Measurements from ENCODE around the gene SPECC1L.

Gene SPECC1L

GRCh38 chr22:24433828-24434470 lies 163.3 kb downstream of the SPECC1L start:
- Histone ChIP-seq H3K4me3 (ENCODE audit: control insufficient read depth in 1 of 7, extremely low read depth in 1 of 7, insufficient read depth in 4 of 7, low read depth in 2 of 7, low read length in 6 of 7) (no peak overlapping the region), H3K4me1 (ENCODE audit: control extremely low read depth in 1 of 4, control insufficient read depth in 4 of 4, insufficient read depth in 4 of 4, low read length in 3 of 4) (peaks cover 14 to 60% (median 46%) of the 10 kb centered on the region in 4 experiments), H3K27ac (ENCODE audit: insufficient read depth in 1 of 2, low read depth in 1 of 2, low read length in 2 of 2, poor library complexity in 1 of 2, severe bottlenecking in 2 of 2) (peak overlapping the region; percentile 16 to 74), H3K36me3 (ENCODE audit: control insufficient read depth in 4 of 4, insufficient read depth in 4 of 4, low read length in 3 of 4) (no peaks in the 10 kb centered on the region), H3K9me3 (ENCODE audit: control extremely low read depth in 1 of 5, control insufficient read depth in 4 of 5, insufficient read depth in 2 of 5, low read depth in 1 of 5, low read length in 4 of 5) (no peaks in the 10 kb centered on the region), H3K27me3 (replicated peaks in 2 of 5; ENCODE audit: control insufficient read depth in 4 of 5, insufficient read depth in 5 of 5, low read length in 4 of 5) (no peaks in the 10 kb centered on the region)
- 89% methylated on average over 12 of the region's 12 CpGs for WGBS (ENCODE audit: insufficient coverage)
- DNase-seq, result peak; percentile 68 to 94 (median 92)
- ChIA-PET CTCF (interaction anchor here (1.0 to 3.2 kb wide), 5 partner anchors 10 to 66 kb away, joined by 3 to 10 read pairs (median 9); no protein-coding TSS in a partner anchor), POLR2A (interaction anchor here (0.7 to 1.5 kb wide), 3 partner anchors 20 to 84 kb away, joined by 3 to 5 read pairs (median 3); no protein-coding TSS in a partner anchor)

GRCh38 chr22:24434471-24435322 lies 164.1 kb downstream of the SPECC1L start:
- peak; percentile 77 to 95 (median 92) for DNase-seq
- peaks cover 14 to 52% (median 39%) of the 10 kb centered on the region in 4 experiments for H3K4me1 ChIP-seq (ENCODE audit: control extremely low read depth in 1 of 4, control insufficient read depth in 4 of 4, insufficient read depth in 4 of 4, low read length in 3 of 4)
- no peaks in the 10 kb centered on the region for H3K36me3 ChIP-seq (ENCODE audit: control insufficient read depth in 4 of 4, insufficient read depth in 4 of 4, low read length in 3 of 4)
- no peaks in the 10 kb centered on the region for H3K27me3 ChIP-seq (replicated peaks in 2 of 5; ENCODE audit: control insufficient read depth in 4 of 5, insufficient read depth in 5 of 5, low read length in 4 of 5)
- no peaks in the 10 kb centered on the region for H3K9me3 ChIP-seq (ENCODE audit: control extremely low read depth in 1 of 5, control insufficient read depth in 4 of 5, insufficient read depth in 2 of 5, low read depth in 1 of 5, low read length in 4 of 5)
- CTCF ChIA-PET, result interaction anchor here (0.8 to 3.2 kb wide), 11 partner anchors 10 to 81 kb away, joined by 3 to 10 read pairs (median 4); no protein-coding TSS in a partner anchor
- POLR2A ChIA-PET, result interaction anchor here (0.7 to 1.5 kb wide), 2 partner anchors 19 to 30 kb away, joined by 3 to 5 read pairs; no protein-coding TSS in a partner anchor
- 53% methylated on average over 13 of the region's 16 CpGs for WGBS (ENCODE audit: insufficient coverage)
- H3K27ac ChIP-seq (ENCODE audit: insufficient read depth in 1 of 2, low read depth in 1 of 2, low read length in 2 of 2, poor library complexity in 1 of 2, severe bottlenecking in 2 of 2), result peak overlapping the region; percentile 16 to 74
- peak overlapping the region in 2 of 7 experiments; percentile 8 for H3K4me3 ChIP-seq (ENCODE audit: control insufficient read depth in 1 of 7, extremely low read depth in 1 of 7, insufficient read depth in 4 of 7, low read depth in 2 of 7, low read length in 6 of 7)

GRCh38 chr22:24435323-24435645 lies 164.7 kb downstream of the SPECC1L start:
- Histone ChIP-seq H3K4me3 (ENCODE audit: control insufficient read depth in 1 of 7, extremely low read depth in 1 of 7, insufficient read depth in 4 of 7, low read depth in 2 of 7, low read length in 6 of 7) (no peak overlapping the region), H3K9me3 (ENCODE audit: control extremely low read depth in 1 of 5, control insufficient read depth in 4 of 5, insufficient read depth in 2 of 5, low read depth in 1 of 5, low read length in 4 of 5) (no peaks in the 10 kb centered on the region), H3K27me3 (replicated peaks in 2 of 5; ENCODE audit: control insufficient read depth in 4 of 5, insufficient read depth in 5 of 5, low read length in 4 of 5) (no peaks in the 10 kb centered on the region), H3K36me3 (ENCODE audit: control insufficient read depth in 4 of 4, insufficient read depth in 4 of 4, low read length in 3 of 4) (no peaks in the 10 kb centered on the region), H3K4me1 (ENCODE audit: control extremely low read depth in 1 of 4, control insufficient read depth in 4 of 4, insufficient read depth in 4 of 4, low read length in 3 of 4) (peaks cover 14 to 53% (median 35%) of the 10 kb centered on the region in 4 experiments), H3K27ac (ENCODE audit: insufficient read depth in 1 of 2, low read depth in 1 of 2, low read length in 2 of 2, poor library complexity in 1 of 2, severe bottlenecking in 2 of 2) (peak overlapping the region in 1 of 2 experiments; percentile 74)
- ChIA-PET CTCF (interaction anchor here (0.8 to 3.2 kb wide), 9 partner anchors 9 to 80 kb away, joined by 3 to 10 read pairs (median 7); no protein-coding TSS in a partner anchor), POLR2A (interaction anchor here (1.5 kb wide), 1 partner anchor 18 kb away, joined by 3 read pairs; no protein-coding TSS in a partner anchor)
- no peak for DNase-seq
- 100% methylated on average over 1 of the region's 2 CpGs for WGBS (ENCODE audit: insufficient coverage)

GRCh38 chr22:24435861-24436371 lies 165.3 kb downstream of the SPECC1L start:
- POLR2A ChIA-PET, result interaction anchor here (1.5 kb wide), 1 partner anchor 18 kb away, joined by 3 read pairs; no protein-coding TSS in a partner anchor
- Histone ChIP-seq H3K36me3 (ENCODE audit: control insufficient read depth in 4 of 4, insufficient read depth in 4 of 4, low read length in 3 of 4) (no peaks in the 10 kb centered on the region), H3K4me3 (ENCODE audit: control insufficient read depth in 1 of 7, extremely low read depth in 1 of 7, insufficient read depth in 4 of 7, low read depth in 2 of 7, low read length in 6 of 7) (no peak overlapping the region), H3K4me1 (ENCODE audit: control extremely low read depth in 1 of 4, control insufficient read depth in 4 of 4, insufficient read depth in 4 of 4, low read length in 3 of 4) (peaks cover 14 to 57% (median 38%) of the 10 kb centered on the region in 4 experiments), H3K27ac (ENCODE audit: insufficient read depth in 1 of 2, low read depth in 1 of 2, low read length in 2 of 2, poor library complexity in 1 of 2, severe bottlenecking in 2 of 2) (no peak overlapping the region), H3K27me3 (replicated peaks in 2 of 5; ENCODE audit: control insufficient read depth in 4 of 5, insufficient read depth in 5 of 5, low read length in 4 of 5) (no peaks in the 10 kb centered on the region), H3K9me3 (ENCODE audit: control extremely low read depth in 1 of 5, control insufficient read depth in 4 of 5, insufficient read depth in 2 of 5, low read depth in 1 of 5, low read length in 4 of 5) (no peaks in the 10 kb centered on the region)
- WGBS (ENCODE audit: insufficient coverage), result 96% methylated on average over 11 of the region's 13 CpGs
- CTCF ChIA-PET, result interaction anchor here (0.8 to 3.2 kb wide), 10 partner anchors 8 to 80 kb away, joined by 3 to 10 read pairs (median 6); no protein-coding TSS in a partner anchor
- no peak for DNase-seq

GRCh38 chr22:24436553-24436952 lies 165.9 kb downstream of the SPECC1L start:
- CTCF ChIA-PET, result interaction anchor here (0.8 to 2.2 kb wide), 5 partner anchors 10 to 61 kb away, joined by 3 to 9 read pairs (median 5); no protein-coding TSS in a partner anchor
- Histone ChIP-seq H3K27ac (ENCODE audit: insufficient read depth in 1 of 2, low read depth in 1 of 2, low read length in 2 of 2, poor library complexity in 1 of 2, severe bottlenecking in 2 of 2) (no peak overlapping the region), H3K4me1 (ENCODE audit: control extremely low read depth in 1 of 4, control insufficient read depth in 4 of 4, insufficient read depth in 4 of 4, low read length in 3 of 4) (peaks cover 14 to 62% (median 38%) of the 10 kb centered on the region in 4 experiments), H3K27me3 (replicated peaks in 2 of 5; ENCODE audit: control insufficient read depth in 4 of 5, insufficient read depth in 5 of 5, low read length in 4 of 5) (no peaks in the 10 kb centered on the region), H3K9me3 (ENCODE audit: control extremely low read depth in 1 of 5, control insufficient read depth in 4 of 5, insufficient read depth in 2 of 5, low read depth in 1 of 5, low read length in 4 of 5) (no peaks in the 10 kb centered on the region), H3K36me3 (ENCODE audit: control insufficient read depth in 4 of 4, insufficient read depth in 4 of 4, low read length in 3 of 4) (no peaks in the 10 kb centered on the region), H3K4me3 (ENCODE audit: control insufficient read depth in 1 of 7, extremely low read depth in 1 of 7, insufficient read depth in 4 of 7, low read depth in 2 of 7, low read length in 6 of 7) (no peak overlapping the region)
- no peak for DNase-seq
- POLR2A ChIA-PET, result no interaction called here
- 87% methylated on average over 3 of the region's 3 CpGs for WGBS (ENCODE audit: insufficient coverage)

- no peak for DNase-seq
- Histone ChIP-seq H3K27ac (ENCODE audit: insufficient read depth in 1 of 2, low read depth in 1 of 2, low read length in 2 of 2, poor library complexity in 1 of 2, severe bottlenecking in 2 of 2) (no peak overlapping the region), H3K36me3 (ENCODE audit: control insufficient read depth in 4 of 4, insufficient read depth in 4 of 4, low read length in 3 of 4) (no peaks in the 10 kb centered on the region), H3K9me3 (ENCODE audit: control extremely low read depth in 1 of 5, control insufficient read depth in 4 of 5, insufficient read depth in 2 of 5, low read depth in 1 of 5, low read length in 4 of 5) (no peaks in the 10 kb centered on the region), H3K4me1 (ENCODE audit: control extremely low read depth in 1 of 4, control insufficient read depth in 4 of 4, insufficient read depth in 4 of 4, low read length in 3 of 4) (peaks cover 14 to 64% (median 37%) of the 10 kb centered on the region in 4 experiments), H3K27me3 (replicated peaks in 2 of 5; ENCODE audit: control insufficient read depth in 4 of 5, insufficient read depth in 5 of 5, low read length in 4 of 5) (no peaks in the 10 kb centered on the region), H3K4me3 (ENCODE audit: control insufficient read depth in 1 of 7, extremely low read depth in 1 of 7, insufficient read depth in 4 of 7, low read depth in 2 of 7, low read length in 6 of 7) (no peak overlapping the region)
- WGBS (ENCODE audit: insufficient coverage), result 95% methylated on average over 3 of the region's 4 CpGs
- ChIA-PET CTCF (interaction anchor here (0.8 to 1.8 kb wide), 4 partner anchors 13 to 62 kb away, joined by 3 to 5 read pairs (median 4); no protein-coding TSS in a partner anchor), POLR2A (no interaction called here)
Measured at GRCh38 chr22:24437091-24437490, 166.5 kb downstream of the SPECC1L start.
